ENCODE measurements around the gene GABBR2.

Gene GABBR2

DNA sequence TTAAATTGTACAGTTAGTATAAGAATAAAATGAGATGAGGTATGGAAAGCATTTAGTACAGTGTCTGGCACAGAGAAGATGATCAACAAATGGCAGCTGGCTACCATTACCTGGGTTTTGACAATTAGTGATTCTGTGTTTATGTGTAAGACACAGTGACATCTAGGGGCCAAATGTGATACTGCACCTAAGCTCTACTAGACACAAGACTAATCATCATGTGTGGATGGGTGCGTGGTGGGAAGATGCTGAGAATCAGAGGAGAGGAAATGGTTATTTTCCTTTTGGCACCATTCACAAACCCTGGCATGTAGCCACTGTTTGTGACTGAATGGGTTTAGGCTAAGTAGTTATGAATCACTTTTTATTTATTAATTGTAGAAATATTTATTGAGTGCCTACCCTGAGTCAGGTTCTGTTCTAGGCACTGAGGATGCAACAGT is 343.5 kb downstream of the GABBR2 start:
- in situ Hi-C loops (cut with HindIII; ENCODE audit: low pct_ligation_motif_present, low sequenced_read_pairs), result no loop called here
- Histone ChIP-seq H3K27ac (no peak overlapping the region), H3K27me3 (replicated peaks) (no peaks in the 10 kb centered on the region), H3K4me3 (ENCODE audit: low read depth, low read length) (no peak overlapping the region), H3K36me3 (replicated peaks) (no peaks in the 10 kb centered on the region)
- TF ChIP-seq, protein P1, sequence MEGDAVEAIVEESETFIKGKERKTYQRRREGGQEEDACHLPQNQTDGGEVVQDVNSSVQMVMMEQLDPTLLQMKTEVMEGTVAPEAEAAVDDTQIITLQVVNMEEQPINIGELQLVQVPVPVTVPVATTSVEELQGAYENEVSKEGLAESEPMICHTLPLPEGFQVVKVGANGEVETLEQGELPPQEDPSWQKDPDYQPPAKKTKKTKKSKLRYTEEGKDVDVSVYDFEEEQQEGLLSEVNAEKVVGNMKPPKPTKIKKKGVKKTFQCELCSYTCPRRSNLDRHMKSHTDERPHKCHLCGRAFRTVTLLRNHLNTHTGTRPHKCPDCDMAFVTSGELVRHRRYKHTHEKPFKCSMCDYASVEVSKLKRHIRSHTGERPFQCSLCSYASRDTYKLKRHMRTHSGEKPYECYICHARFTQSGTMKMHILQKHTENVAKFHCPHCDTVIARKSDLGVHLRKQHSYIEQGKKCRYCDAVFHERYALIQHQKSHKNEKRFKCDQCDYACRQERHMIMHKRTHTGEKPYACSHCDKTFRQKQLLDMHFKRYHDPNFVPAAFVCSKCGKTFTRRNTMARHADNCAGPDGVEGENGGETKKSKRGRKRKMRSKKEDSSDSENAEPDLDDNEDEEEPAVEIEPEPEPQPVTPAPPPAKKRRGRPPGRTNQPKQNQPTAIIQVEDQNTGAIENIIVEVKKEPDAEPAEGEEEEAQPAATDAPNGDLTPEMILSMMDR (IDR thresholded peaks at IDR 0.05; ENCODE audit: low read depth, low read length, missing control alignments), result peak; percentile 69
- DNase-seq, result peak; percentile 61

DNA sequence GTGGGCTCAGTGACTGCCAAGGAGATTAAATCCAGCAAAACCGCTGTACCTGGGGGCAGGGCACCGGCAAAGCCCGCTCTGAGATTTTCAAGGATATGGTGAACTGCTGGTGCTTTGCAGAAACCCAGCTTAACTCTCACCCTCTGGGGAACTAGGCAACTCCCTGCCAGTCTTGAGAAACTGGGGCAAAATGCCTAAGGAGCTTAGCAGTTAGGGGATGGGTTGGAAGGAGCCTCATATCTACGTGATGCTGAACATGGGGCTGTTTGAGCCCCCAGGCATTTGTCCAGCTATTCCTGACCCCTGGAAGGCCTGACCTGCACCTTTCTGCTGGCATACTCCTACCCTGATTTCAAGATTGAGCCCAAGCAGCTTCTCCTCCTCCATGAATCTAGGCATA is 344.6 kb downstream of the GABBR2 start:
- no peak overlapping the region for H3K4me3 ChIP-seq (ENCODE audit: low read depth, low read length)
- TF ChIP-seq, protein P1 (IDR thresholded peaks at IDR 0.05; ENCODE audit: low read depth, low read length, missing control alignments), result no peak
- H3K36me3 ChIP-seq (replicated peaks), result no peaks in the 10 kb centered on the region
- no peak overlapping the region for H3K27ac ChIP-seq
- in situ Hi-C loops (cut with HindIII; ENCODE audit: low pct_ligation_motif_present, low sequenced_read_pairs), result no loop called here
- no peaks in the 10 kb centered on the region for H3K27me3 ChIP-seq (replicated peaks)
- no peak for DNase-seq

DNA sequence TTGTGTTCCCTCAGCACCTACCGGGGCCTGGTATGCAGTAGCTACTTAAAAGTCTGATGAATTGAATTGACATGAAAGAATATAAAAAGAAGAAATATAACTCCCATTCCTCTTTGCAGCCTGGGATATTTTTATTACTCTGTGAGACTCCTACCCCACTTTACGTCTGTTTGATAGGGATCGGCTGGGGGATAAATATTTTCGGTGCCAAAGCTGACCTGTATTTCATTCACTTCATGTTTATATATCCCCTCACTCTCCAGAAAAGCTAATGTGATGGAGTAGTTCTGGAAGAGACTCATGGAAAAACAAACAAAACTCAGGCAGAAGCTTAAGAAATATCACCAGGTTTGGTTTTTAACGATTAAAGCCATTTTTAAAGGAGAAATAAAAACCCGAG is 345.1 kb downstream of the GABBR2 start:
- no peak overlapping the region for H3K4me3 ChIP-seq (ENCODE audit: low read depth, low read length)
- DNase-seq, result no peak
- H3K27me3 ChIP-seq (replicated peaks), result no peaks in the 10 kb centered on the region
- in situ Hi-C loops (cut with HindIII; ENCODE audit: low pct_ligation_motif_present, low sequenced_read_pairs), result no loop called here
- TF ChIP-seq, protein P1 (IDR thresholded peaks at IDR 0.05; ENCODE audit: low read depth, low read length, missing control alignments), result no peak
- H3K27ac ChIP-seq, result no peak overlapping the region
- no peaks in the 10 kb centered on the region for H3K36me3 ChIP-seq (replicated peaks)

DNA sequence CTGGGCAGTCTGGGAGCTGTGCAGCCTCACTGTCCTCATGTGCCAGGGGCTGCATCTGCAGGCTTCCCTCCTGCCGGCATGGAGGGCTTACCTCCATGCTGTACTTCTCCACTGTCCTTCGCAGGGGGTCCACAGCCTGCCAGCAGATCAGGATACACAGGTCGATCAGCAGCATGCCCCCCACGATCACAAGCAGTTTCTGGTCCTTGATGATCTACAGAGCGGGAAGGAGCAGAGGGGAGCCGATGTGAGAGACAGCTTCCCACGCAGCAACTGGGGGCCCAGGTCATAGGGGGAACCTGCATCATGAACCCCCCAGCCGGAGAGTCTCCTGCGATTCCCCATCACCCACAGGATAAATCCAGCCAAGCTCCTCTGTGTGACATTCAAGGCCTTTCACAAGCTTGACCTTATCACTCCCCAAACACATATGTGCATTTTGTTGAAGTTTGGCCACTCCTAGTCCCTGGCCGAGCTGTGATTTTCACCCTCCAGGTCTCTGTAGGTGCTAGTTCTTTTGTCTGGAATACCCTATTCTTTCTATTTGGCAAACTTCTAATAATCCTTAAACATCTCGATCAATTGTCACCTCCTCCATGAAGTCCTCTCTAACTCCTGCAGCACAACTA is 346.0 kb downstream of the GABBR2 start:
- TF ChIP-seq, protein P1 (IDR thresholded peaks at IDR 0.05; ENCODE audit: low read depth, low read length, missing control alignments), result no peak
- in situ Hi-C loops (cut with HindIII; ENCODE audit: low pct_ligation_motif_present, low sequenced_read_pairs), result no loop called here
- no peak overlapping the region for H3K4me3 ChIP-seq (ENCODE audit: low read depth, low read length)
- no peak for DNase-seq
- H3K27ac ChIP-seq, result no peak overlapping the region
- H3K36me3 ChIP-seq (replicated peaks), result no peaks in the 10 kb centered on the region
- H3K27me3 ChIP-seq (replicated peaks), result no peaks in the 10 kb centered on the region

DNA sequence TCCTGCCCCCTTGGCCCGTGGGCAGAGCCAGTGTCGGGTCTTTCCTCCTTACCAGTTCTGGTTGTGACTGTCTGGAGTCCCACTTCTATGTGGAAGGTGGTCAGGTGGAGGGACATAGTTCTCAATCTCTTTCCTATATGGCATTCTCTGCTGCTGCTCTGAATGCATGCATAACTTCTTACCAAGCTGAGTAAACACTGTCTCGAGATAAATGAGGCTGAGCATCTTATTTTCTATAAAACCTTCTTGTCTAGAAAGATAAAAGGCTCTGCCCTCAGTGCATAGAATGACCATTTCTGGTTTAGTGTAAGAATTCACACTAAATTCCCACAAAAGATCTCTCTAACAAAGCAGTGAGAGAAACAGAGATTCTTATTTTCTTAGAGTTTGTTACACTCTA is 347.1 kb downstream of the GABBR2 start:
- TF ChIP-seq, protein P1 (IDR thresholded peaks at IDR 0.05; ENCODE audit: low read depth, low read length, missing control alignments), result no peak
- in situ Hi-C loops (cut with HindIII; ENCODE audit: low pct_ligation_motif_present, low sequenced_read_pairs), result no loop called here
- Histone ChIP-seq H3K27ac (no peak overlapping the region), H3K36me3 (replicated peaks) (no peaks in the 10 kb centered on the region), H3K27me3 (replicated peaks) (no peaks in the 10 kb centered on the region), H3K4me3 (ENCODE audit: low read depth, low read length) (no peak overlapping the region)
- no peak for DNase-seq

DNA sequence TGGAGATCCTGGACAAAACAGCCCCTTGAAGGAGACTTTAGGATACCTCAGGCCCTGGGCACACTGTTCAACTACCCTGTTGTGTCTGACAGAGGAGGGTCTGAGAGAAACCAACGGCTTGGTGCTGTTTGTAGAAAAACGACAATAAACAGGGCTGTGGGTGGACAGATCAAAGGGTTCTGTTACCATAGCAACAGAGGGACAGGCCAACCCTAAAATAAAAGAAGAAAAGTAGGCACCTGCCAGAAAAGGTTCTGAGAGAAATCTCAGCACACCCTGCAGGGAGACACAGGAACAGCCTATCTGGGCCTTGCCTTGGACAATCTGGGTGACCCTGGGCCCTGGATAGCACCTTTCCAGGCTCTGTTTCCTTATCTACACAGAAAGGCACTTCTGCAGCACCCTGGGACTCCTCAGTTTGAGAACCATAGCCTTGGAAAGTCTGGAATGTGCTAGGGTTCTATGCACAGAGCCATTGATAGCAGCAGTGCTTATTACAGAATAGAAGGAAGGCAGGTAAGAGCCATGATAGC is 348.5 kb downstream of the GABBR2 start:
- Histone ChIP-seq H3K4me3 (ENCODE audit: low read depth, low read length) (no peak overlapping the region), H3K36me3 (replicated peaks) (no peaks in the 10 kb centered on the region), H3K27me3 (replicated peaks) (no peaks in the 10 kb centered on the region), H3K27ac (no peak overlapping the region)
- DNase-seq, result no peak
- in situ Hi-C loops (cut with HindIII; ENCODE audit: low pct_ligation_motif_present, low sequenced_read_pairs), result no loop called here
- TF ChIP-seq, protein P1 (IDR thresholded peaks at IDR 0.05; ENCODE audit: low read depth, low read length, missing control alignments), result no peak

All from brain microvascular endothelial cell (primary cell).